ENCODE results near the gene ZNFX1.
"Not testable (repeated sequence)": the region's sequence is repeated elsewhere in the genome, so short reads cannot be mapped to it uniquely, and the experiment has no call there.

Gene ZNFX1

DNA sequence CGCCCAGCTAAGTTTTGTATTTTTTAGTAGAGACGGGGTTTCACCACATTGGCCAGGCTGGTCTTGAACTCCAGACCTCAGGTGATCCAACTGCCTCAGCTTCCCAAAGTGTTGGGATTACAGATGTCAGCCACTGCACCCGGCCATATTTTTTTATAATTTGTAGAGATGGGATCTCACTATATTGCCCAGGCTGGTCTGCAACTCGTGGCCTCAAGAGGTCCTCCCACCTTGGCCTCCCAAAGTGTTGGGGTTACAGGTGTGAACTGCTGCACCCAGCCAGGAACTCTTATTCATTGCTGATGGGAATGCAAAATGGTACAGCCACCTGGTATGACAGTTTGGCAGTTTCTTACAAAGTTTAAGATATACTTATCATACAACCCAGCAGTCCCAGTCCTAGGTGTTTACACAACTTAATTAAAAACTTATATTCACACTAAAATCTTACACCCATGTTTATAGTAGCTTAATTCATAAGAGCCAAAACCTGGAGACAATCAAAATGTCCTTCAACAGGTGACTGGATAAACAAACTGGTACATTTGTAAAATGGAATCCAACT is 78.0 kb downstream of the ZNFX1 start:
- Histone ChIP-seq H4K20me1 (ENCODE audit: insufficient read depth, low read length) (no peaks in the 10 kb centered on the region), H2AFZ (ENCODE audit: low read depth, low read length) (no peak overlapping the region), H3K27ac (ENCODE audit: low read length) (no peak overlapping the region), H3K9me3 (ENCODE audit: insufficient read depth, low read length, severe bottlenecking) (no peaks in the 10 kb centered on the region), H3K79me2 (ENCODE audit: insufficient read depth, low read length) (no peaks in the 10 kb centered on the region), H3K27me3 (ENCODE audit: insufficient read depth, low read length, poor library complexity) (no peaks in the 10 kb centered on the region), H3K36me3 (ENCODE audit: insufficient read depth, low read length) (no peaks in the 10 kb centered on the region), H3K4me2 (ENCODE audit: insufficient read depth, low read length) (no peak overlapping the region), H3K9ac (ENCODE audit: low read depth, low read length) (no peak overlapping the region), H3K4me3 (ENCODE audit: low read depth in 1 of 2, low read length in 2 of 2) (no peak overlapping the region), H3K4me1 (ENCODE audit: insufficient read depth, low read length) (no peaks in the 10 kb centered on the region)
- TF ChIP-seq EZH2 (IDR thresholded peaks at IDR 0.05; ENCODE audit: borderline replicate concordance, low read depth, low read length, severe bottlenecking) = no peak
- TF ChIP-seq, protein P1, sequence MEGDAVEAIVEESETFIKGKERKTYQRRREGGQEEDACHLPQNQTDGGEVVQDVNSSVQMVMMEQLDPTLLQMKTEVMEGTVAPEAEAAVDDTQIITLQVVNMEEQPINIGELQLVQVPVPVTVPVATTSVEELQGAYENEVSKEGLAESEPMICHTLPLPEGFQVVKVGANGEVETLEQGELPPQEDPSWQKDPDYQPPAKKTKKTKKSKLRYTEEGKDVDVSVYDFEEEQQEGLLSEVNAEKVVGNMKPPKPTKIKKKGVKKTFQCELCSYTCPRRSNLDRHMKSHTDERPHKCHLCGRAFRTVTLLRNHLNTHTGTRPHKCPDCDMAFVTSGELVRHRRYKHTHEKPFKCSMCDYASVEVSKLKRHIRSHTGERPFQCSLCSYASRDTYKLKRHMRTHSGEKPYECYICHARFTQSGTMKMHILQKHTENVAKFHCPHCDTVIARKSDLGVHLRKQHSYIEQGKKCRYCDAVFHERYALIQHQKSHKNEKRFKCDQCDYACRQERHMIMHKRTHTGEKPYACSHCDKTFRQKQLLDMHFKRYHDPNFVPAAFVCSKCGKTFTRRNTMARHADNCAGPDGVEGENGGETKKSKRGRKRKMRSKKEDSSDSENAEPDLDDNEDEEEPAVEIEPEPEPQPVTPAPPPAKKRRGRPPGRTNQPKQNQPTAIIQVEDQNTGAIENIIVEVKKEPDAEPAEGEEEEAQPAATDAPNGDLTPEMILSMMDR (IDR thresholded peaks at IDR 0.05; ENCODE audit: borderline replicate concordance, extremely low read depth, low read length, poor library complexity, severe bottlenecking) = no peak
- ATAC-seq (ENCODE audit: insufficient read depth, low read depth) (no peak), DNase-seq (no peak)

DNA sequence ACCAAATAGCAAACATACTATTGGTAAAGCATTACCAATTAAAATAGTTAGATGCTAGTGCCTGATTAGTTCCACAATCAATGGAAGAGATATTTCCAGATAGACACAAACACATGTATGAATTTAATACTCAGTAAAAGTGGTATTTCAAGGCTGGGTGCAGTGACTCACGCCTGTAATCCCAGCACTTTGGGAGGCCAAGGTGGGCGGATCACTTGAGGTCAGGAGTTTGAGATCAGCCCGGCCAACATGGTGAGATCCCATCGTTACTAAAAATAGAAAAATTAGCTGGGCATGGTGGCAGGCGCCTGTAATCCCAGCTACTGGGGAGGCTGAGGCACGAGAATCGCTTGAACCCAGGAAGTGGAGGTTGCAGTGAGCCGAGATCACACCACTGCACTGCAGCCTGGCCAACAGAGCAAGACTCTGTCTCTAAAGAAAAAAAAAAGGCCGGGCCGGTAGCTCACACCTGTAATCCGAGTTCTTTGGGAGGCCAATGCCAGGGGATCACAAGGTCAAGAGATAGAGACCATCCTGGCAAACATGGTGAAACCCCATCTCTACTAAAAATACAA is 84.8 kb downstream of the ZNFX1 start:
- not testable (repeated sequence) for H3K36me3 ChIP-seq (ENCODE audit: insufficient read depth, low read length); H3K4me2 ChIP-seq (ENCODE audit: insufficient read depth, low read length); H4K20me1 ChIP-seq (ENCODE audit: insufficient read depth, low read length); H3K4me1 ChIP-seq (ENCODE audit: insufficient read depth, low read length); DNase-seq; H3K9me3 ChIP-seq (ENCODE audit: insufficient read depth, low read length, severe bottlenecking); H2AFZ ChIP-seq (ENCODE audit: low read depth, low read length); ATAC-seq (ENCODE audit: insufficient read depth, low read depth); H3K79me2 ChIP-seq (ENCODE audit: insufficient read depth, low read length); H3K4me3 ChIP-seq (ENCODE audit: low read depth in 1 of 2, low read length in 2 of 2); H3K9ac ChIP-seq (ENCODE audit: low read depth, low read length); H3K27ac ChIP-seq (ENCODE audit: low read length); H3K27me3 ChIP-seq (ENCODE audit: insufficient read depth, low read length, poor library complexity)
